H1 (cell line): ENCODE data around the gene TNIK. TPM values are rescaled to one million over a fixed set of nuclear protein-coding genes. Genes with fewer than 3 reads are reported as not detected.

ENCODE experiments used
- CTCF ChIA-PET: fragments of 300-600 bp; sonication (Branson Sonifier 250); formaldehyde crosslinking; loops from one replicate; lab custom pipeline; 2021; ENCODE audit not compliant: partially characterized antibody; lab: Charles Lee
- POLR2A ChIA-PET: fragments of 300-600 bp; sonication (Branson Sonifier 250); formaldehyde crosslinking; loops from one replicate; lab custom pipeline; 2021; ENCODE audit warnings: inconsistent platforms; ENCODE audit not compliant: partially characterized antibody; lab: Charles Lee
- DNase-seq, 2 experiments: peaks; one replicate each; pipeline versions ENCODE4 v3.0.0 to v3.0.0-alpha.2; 2010 to 2022; ENCODE audit warnings: low spot score in 2 of 2, low read depth in 1 of 2, mixed read lengths in 1 of 2
- FAIRE-seq: peaks from 2 replicates; lab custom pipeline; 2011; peaks lifted over from hg19 to GRCh38; lab: Jason Lieb, UNC
- H2AFZ ChIP-seq: 2 replicates; pipeline ENCODE4 v1.8.1; 2012; ENCODE audit warnings: low read length, inconsistent platforms
- H2AK5ac ChIP-seq: 2 replicates; pipeline ENCODE4 v1.6.1; 2013; ENCODE audit warnings: low read depth, low read length
- H2BK120ac ChIP-seq: replicated peaks from 2 replicates; pipeline ENCODE3; 2013; ENCODE audit warnings: low read depth, low read length, inconsistent platforms
- H2BK12ac ChIP-seq: 2 replicates; pipeline ENCODE4 v1.6.1; 2013; ENCODE audit warnings: low read depth, low read length
- H2BK15ac ChIP-seq: 2 replicates; pipeline ENCODE4 v1.6.1; 2013; ENCODE audit warnings: low read length
- H2BK20ac ChIP-seq: 2 replicates; pipeline ENCODE4 v1.6.1; 2013; ENCODE audit warnings: low read length
- H2BK5ac ChIP-seq: 2 replicates; pipeline ENCODE4 v1.6.1; 2013; ENCODE audit warnings: low read depth, low read length
- H3K14ac ChIP-seq: 2 replicates; pipeline ENCODE4 v1.6.1; 2013; ENCODE audit warnings: inconsistent platforms; ENCODE audit not compliant: insufficient read length
- H3K18ac ChIP-seq: 2 replicates; pipeline ENCODE4 v1.6.1; 2013; ENCODE audit warnings: low read length; ENCODE audit errors: extremely low read depth
- H3K23ac ChIP-seq: 2 replicates; pipeline ENCODE4 v1.6.1; 2013; ENCODE audit warnings: inconsistent platforms; ENCODE audit not compliant: insufficient read length
- H3K23me2 ChIP-seq: 2 replicates; pipeline ENCODE4 v1.6.1; 2013; ENCODE audit warnings: low read depth, low read length
- H3K27ac ChIP-seq: 2 replicates; pipeline ENCODE4 v1.6.1; 2011; ENCODE audit warnings: low read depth, low read length, inconsistent platforms
- H3K27me3 ChIP-seq, 4 experiments: replicated peaks in 1 of 4; 1 replicate in 1 of 4; 2 replicates in 3 of 4; pipeline versions ENCODE4 v1.6.1 to v1.8.1; 2011 to 2013; ENCODE audit warnings: low read length in 3 of 4, mild to moderate bottlenecking in 3 of 4, inconsistent platforms in 2 of 4, mixed read lengths in 2 of 4, moderate library complexity in 1 of 4; ENCODE audit not compliant: control insufficient read depth in 3 of 4, insufficient read depth in 3 of 4; ENCODE audit errors: extremely low read depth in 1 of 4
- H3K36me3 ChIP-seq, 4 experiments: 2 replicates each; pipeline versions ENCODE4 v1.6.1 to v1.8.1; 2011 to 2013; ENCODE audit warnings: mild to moderate bottlenecking in 4 of 4, low read length in 3 of 4, moderate library complexity in 2 of 4, control low read depth in 1 of 4, inconsistent platforms in 1 of 4; ENCODE audit not compliant: insufficient read depth in 4 of 4, control insufficient read depth in 2 of 4
- H3K4ac ChIP-seq: replicated peaks from 2 replicates; pipeline ENCODE3; 2013; ENCODE audit warnings: low read length, low read depth, mixed read lengths, inconsistent platforms; ENCODE audit not compliant: insufficient read length
- H3K4me1 ChIP-seq, 4 experiments: replicated peaks in 1 of 4; 1 replicate in 1 of 4; 2 replicates in 3 of 4; pipeline versions ENCODE4 v1.6.1 to v1.8.1; 2011 to 2013; ENCODE audit warnings: low read length in 3 of 4, inconsistent platforms in 2 of 4, mixed read lengths in 1 of 4; ENCODE audit not compliant: insufficient read depth in 4 of 4, control insufficient read depth in 3 of 4
- H3K4me2 ChIP-seq, 2 experiments: 2 replicates each; pipeline versions ENCODE4 v1.6.1 to v1.8.1; 2011 to 2013; ENCODE audit warnings: low read depth in 2 of 2, low read length in 2 of 2, control low read depth in 1 of 2, inconsistent platforms in 1 of 2, mild to moderate bottlenecking in 1 of 2; ENCODE audit not compliant: insufficient read depth in 1 of 2
- H3K4me3 ChIP-seq, 4 experiments: fragments of 200-600, 300-600 bp in 1 of 4; sonication (generic), shearing (Covaris generic), sonication (Bioruptor Twin) in 1 of 4; 2 replicates each; pipeline versions ENCODE4 v1.5.1 to v1.8.1; 2011 to 2016; ENCODE audit warnings: low read length in 4 of 4, low read depth in 3 of 4, control low read depth in 2 of 4, inconsistent platforms in 2 of 4, mild to moderate bottlenecking in 2 of 4, mixed read lengths in 1 of 4, moderate library complexity in 1 of 4; ENCODE audit not compliant: insufficient read depth in 2 of 4; ENCODE audit errors: extremely low read depth in 1 of 4
- H3K56ac ChIP-seq: replicated peaks from 2 replicates; pipeline ENCODE3; 2013; ENCODE audit warnings: low read depth, mild to moderate bottlenecking, mixed read lengths, low read length, inconsistent platforms; ENCODE audit not compliant: insufficient read length
- H3K79me1 ChIP-seq: 2 replicates; pipeline ENCODE4 v1.6.1; 2013; ENCODE audit warnings: low read depth, low read length, control low read depth
- H3K79me2 ChIP-seq, 2 experiments: 2 replicates each; pipeline versions ENCODE4 v1.6.1 to v1.8.1; 2012 to 2013; ENCODE audit warnings: low read length in 2 of 2, mild to moderate bottlenecking in 2 of 2, inconsistent platforms in 1 of 2; ENCODE audit not compliant: insufficient read depth in 2 of 2, control insufficient read depth in 1 of 2
- H3K9ac ChIP-seq, 4 experiments: replicated peaks in 1 of 4; 1 replicate in 1 of 4; 2 replicates in 3 of 4; pipeline versions ENCODE4 v1.6.1 to v1.8.1; 2011 to 2013; ENCODE audit warnings: low read depth in 3 of 4, low read length in 3 of 4, control low read depth in 2 of 4, mild to moderate bottlenecking in 2 of 4, moderate library complexity in 2 of 4, inconsistent platforms in 1 of 4; ENCODE audit errors: extremely low read depth in 1 of 4
- H3K9me3 ChIP-seq, 2 experiments: 2 replicates each; pipeline versions ENCODE4 v1.6.1 to v1.8.1; 2012 to 2013; ENCODE audit warnings: mild to moderate bottlenecking in 2 of 2, moderate library complexity in 2 of 2, control low read depth in 1 of 2, inconsistent platforms in 1 of 2, low read depth in 1 of 2, low read length in 1 of 2, mixed read lengths in 1 of 2; ENCODE audit not compliant: insufficient read depth in 2 of 2
- H4K20me1 ChIP-seq, 2 experiments: replicated peaks in 1 of 2; 2 replicates each; pipeline versions ENCODE3 to v1.8.1; 2011 to 2013; ENCODE audit warnings: inconsistent platforms in 2 of 2, low read length in 2 of 2, mild to moderate bottlenecking in 1 of 2; ENCODE audit not compliant: insufficient read depth in 2 of 2, control insufficient read depth in 1 of 2
- H4K5ac ChIP-seq: 2 replicates; pipeline ENCODE4 v1.6.1; 2013; ENCODE audit warnings: low read length, low read depth, mixed read lengths, inconsistent platforms; ENCODE audit not compliant: insufficient read length
- H4K8ac ChIP-seq: 2 replicates; pipeline ENCODE4 v1.8.0; 2013; ENCODE audit warnings: mild to moderate bottlenecking, moderate library complexity, low read length, inconsistent platforms; ENCODE audit not compliant: insufficient read depth; ENCODE audit errors: extremely low read depth
- H4K91ac ChIP-seq: replicated peaks from 2 replicates; pipeline ENCODE3; 2013; ENCODE audit warnings: low read length, mixed read lengths, inconsistent platforms; ENCODE audit not compliant: insufficient read length
- ASH2L ChIP-seq: fragments of 200-600, 300-600 bp; sonication (generic); IDR thresholded peaks from one replicate; pipeline ENCODE4 v1.7.1; 2017; ENCODE audit warnings: low read length
- BRCA1 ChIP-seq: IDR thresholded peaks from 2 replicates; pipeline ENCODE4 v1.6.1; 2012; ENCODE audit warnings: low read depth, low read length, improper control_type of control experiment
- CHD1 ChIP-seq: IDR thresholded peaks from 2 replicates; pipeline ENCODE4 v1.6.1; 2012; ENCODE audit warnings: low read depth, low read length, improper control_type of control experiment
- CREB1 ChIP-seq: IDR thresholded peaks from 2 replicates; pipeline ENCODE4 v1.6.1; 2012; ENCODE audit warnings: inconsistent platforms
- CTBP2 ChIP-seq: IDR thresholded peaks from 2 replicates; pipeline ENCODE4 v1.7.0; 2011; ENCODE audit warnings: borderline replicate concordance, mild to moderate bottlenecking, moderate library complexity, mixed read lengths, low read length; ENCODE audit not compliant: insufficient read depth, insufficient read length
- EGR1 ChIP-seq: IDR thresholded peaks from 2 replicates; pipeline ENCODE4 v1.6.1; 2011; ENCODE audit warnings: low read depth, low read length, borderline replicate concordance
- EZH2 ChIP-seq: fragments of 200-600 bp; sonication (generic); IDR thresholded peaks from 2 replicates; pipeline ENCODE4 v1.7.1; 2012; ENCODE audit warnings: low read depth, mild to moderate bottlenecking, moderate library complexity, low read length, inconsistent platforms; ENCODE audit not compliant: severe bottlenecking
- HDAC2 ChIP-seq, 2 experiments: fragments of 300-600 bp in 1 of 2; sonication (generic) in 1 of 2; IDR thresholded peaks; 2 replicates each; pipeline ENCODE4 v1.6.1; 2011 to 2012; ENCODE audit warnings: low read depth in 2 of 2, low read length in 2 of 2, mild to moderate bottlenecking in 2 of 2, moderate library complexity in 2 of 2, borderline replicate concordance in 1 of 2, inconsistent platforms in 1 of 2
- JUN ChIP-seq: IDR thresholded peaks from 2 replicates; pipeline ENCODE4 v1.6.1; 2011; ENCODE audit warnings: low read depth, mild to moderate bottlenecking, improper control_type of control experiment, low read length
- MAFK ChIP-seq: IDR thresholded peaks from 2 replicates; pipeline ENCODE4 v1.6.1; 2012; ENCODE audit warnings: low read depth, mild to moderate bottlenecking, improper control_type of control experiment, low read length
- POU5F1 ChIP-seq: IDR thresholded peaks from 2 replicates; pipeline ENCODE4 v1.6.1; 2011; ENCODE audit warnings: low read depth, mild to moderate bottlenecking, low read length, moderate library complexity
- RNF2 ChIP-seq: fragments of 200-900, 300-1000 bp; sonication (generic); IDR thresholded peaks from 2 replicates; pipeline ENCODE4 v1.7.1; 2016; ENCODE audit warnings: borderline replicate concordance, low read depth, mild to moderate bottlenecking, antibody characterized with exemption, low read length; ENCODE audit not compliant: poor library complexity, severe bottlenecking; ENCODE audit errors: missing control alignments
- SIRT6 ChIP-seq: IDR thresholded peaks from one replicate; pipeline ENCODE4 v1.7.1; 2012; ENCODE audit warnings: low read length, inconsistent platforms
- SP2 ChIP-seq: IDR thresholded peaks from 2 replicates; pipeline ENCODE4 v1.6.1; 2012; ENCODE audit warnings: mild to moderate bottlenecking, low read length, inconsistent platforms
- WGBS, 2 experiments: shearing (Covaris generic) in 1 of 2; methylation state at CpG; one replicate each; pipeline versions ENCODE4 v1.1.6 to v1.1.7; 2013 to 2015; ENCODE audit warnings: low lambda C conversion rate in 2 of 2, mixed read lengths in 2 of 2, inconsistent platforms in 1 of 2, low coverage in 1 of 2, missing lambda C conversion rate in 1 of 2; ENCODE audit not compliant: insufficient replicate concordance in 2 of 2, insufficient coverage in 1 of 2, insufficient read length in 1 of 2; ENCODE audit errors: extremely low coverage in 1 of 2, missing lambda C conversion rate in 1 of 2; 5-methylcytosine and 5-hydroxymethylcytosine counted together
- polyA plus RNA-seq, 7 experiments: library from polyadenylated mRNA; depleted of rRNA in 3 of 7; stranded (reverse) in 5 of 7; unstranded in 2 of 7; fragments of >200 nt in 5 of 7; fragments of 200-250 nt in 2 of 7; gene quantifications; 1 replicate in 5 of 7; 2 replicates in 1 of 7; 4 replicates in 1 of 7; pipeline versions ENCODE4 v1.2.1 to v1.2.3, GENCODE V29; 2011 to 2013; ENCODE audit warnings: missing spikeins in 2 of 7, mixed read lengths in 2 of 7
- total RNA-seq: library from RNA; stranded (reverse); fragmentation: NEBNext Ultra II Directional; extraction: Animal tissue kit (Norgen Biotek cat#: 25700); gene quantifications from 2 replicates; pipeline ENCODE4 v1.2.1, GENCODE V29; 2021

Gene TNIK
- total and polyA plus RNA-seq, 2 of the 8 experiments (the other 6 are each of a cell fraction or from before 2014, with no cell fraction given): 7.4 to 42.0 TPM

- Histone ChIP-seq H4K5ac (no peak overlapping the region), H3K79me2 (peaks cover 0 to 30% of the 10 kb centered on the region in 2 experiments; a peak in 2 of 4 replicates), H2BK20ac (no peak overlapping the region), H3K18ac (no peak overlapping the region), H3K56ac (no peak overlapping the region), H4K8ac (no peak overlapping the region), H3K27me3 (no peaks in the 10 kb centered on the region), H3K36me3 (no peaks in the 10 kb centered on the region), H3K9ac (no peak overlapping the region), H3K4ac (no peak overlapping the region), H2AK5ac (no peak overlapping the region), H3K4me1 (peaks cover 0 to 8% (median 1%) of the 10 kb centered on the region in 4 experiments; a peak in 2 of 7 replicates), H4K20me1 (peaks cover 0 to 2% of the 10 kb centered on the region in 2 experiments), H3K23me2 (no peaks in the 10 kb centered on the region; the same call in 1 of the 2 replicates), H3K23ac (no peak overlapping the region), H3K27ac (no peak overlapping the region), H3K79me1 (no peaks in the 10 kb centered on the region; the same call in 1 of the 2 replicates), H2BK120ac (no peak overlapping the region), H3K4me2 (no peak overlapping the region), H3K4me3 (no peak overlapping the region), H2BK5ac (no peak overlapping the region), H2BK15ac (no peak overlapping the region), H4K91ac (no peak overlapping the region), H3K14ac (no peak overlapping the region), H3K9me3 (no peaks in the 10 kb centered on the region; a peak in 1 of 4 replicates), H2AFZ (no peak overlapping the region), H2BK12ac (no peak overlapping the region)
- POLR2A ChIA-PET: interaction anchor here (1.2 kb wide), 2 partner anchors 9 to 140 kb away, joined by 3 read pairs; no protein-coding TSS in a partner anchor
- 94% methylated on average over 4 of the region's 4 CpGs; no CpG with 5 or more reads in 1 of the 2 experiments for WGBS, 2 experiments
- no peak for FAIRE-seq
- DNase-seq: no peak
- CTCF ChIA-PET: interaction anchor here (1.0 to 1.6 kb wide), 5 partner anchors 19 to 234 kb away, joined by 3 to 9 read pairs (median 4); no protein-coding TSS in a partner anchor
- TF ChIP-seq BRCA1 (no peak), RNF2 (no peak), ASH2L (no peak), CTBP2 (no peak), EGR1 (no peak), HDAC2 (IDR thresholded peaks at IDR 0.05; ENCODE audit: borderline replicate concordance in 1 of 2, low read depth in 2 of 2, low read length in 2 of 2) (no peak), SP2 (no peak), SIRT6 (no peak), CHD1 (no peak), CREB1 (no peak), EZH2 (no peak), JUN (no peak), POU5F1 (no peak), MAFK (no peak)
Measured at GRCh38 chr3:171348121-171348520, 112.1 kb downstream of the TNIK start.
